Transverse colon (tissue), 4 donors: ENCODE measurements around the gene MRPL24.

Source experiments
- CTCF ChIP-seq, 5 experiments: fragments of 200-600 bp in 3 of 5; fragments of 450-650 bp in 2 of 5; sonication (generic) in 3 of 5; IDR thresholded peaks; 1 replicate in 2 of 5; 2 replicates in 3 of 5; pipeline ENCODE4 v1.5.1; 2016 to 2017; ENCODE audit warnings: antibody characterized with exemption in 5 of 5, inconsistent platforms in 3 of 5, mild to moderate bottlenecking in 2 of 5, moderate library complexity in 1 of 5
- EP300 ChIP-seq: sonication (generic); formaldehyde crosslinking; IDR thresholded peaks from one replicate; pipeline ENCODE4 v1.6.1; 2017; ENCODE audit warnings: antibody characterized with exemption, low read depth
- POLR2A ChIP-seq: fragments of 450-650 bp; IDR thresholded peaks from one replicate; pipeline ENCODE4 v1.6.1; 2016; ENCODE audit warnings: antibody characterized with exemption, mild to moderate bottlenecking, moderate library complexity
- POLR2AphosphoS5 ChIP-seq, 3 donors: sonication (generic); formaldehyde crosslinking; IDR thresholded peaks; one replicate each; pipeline ENCODE4 v1.6.1; 2016; ENCODE audit warnings: antibody characterized with exemption in 3 of 3

- TF ChIP-seq CTCF (IDR thresholded peaks at IDR 0.05) (no peak), POLR2A (no peak), EP300 (no peak), POLR2AphosphoS5 (IDR thresholded peaks at IDR 0.05) (no peak)
Observed at GRCh38 chr1:156786640-156787039, 45.8 kb upstream of the MRPL24 start.
